ENCODE data around the gene RAP2A.

RAP2A gene

DNA sequence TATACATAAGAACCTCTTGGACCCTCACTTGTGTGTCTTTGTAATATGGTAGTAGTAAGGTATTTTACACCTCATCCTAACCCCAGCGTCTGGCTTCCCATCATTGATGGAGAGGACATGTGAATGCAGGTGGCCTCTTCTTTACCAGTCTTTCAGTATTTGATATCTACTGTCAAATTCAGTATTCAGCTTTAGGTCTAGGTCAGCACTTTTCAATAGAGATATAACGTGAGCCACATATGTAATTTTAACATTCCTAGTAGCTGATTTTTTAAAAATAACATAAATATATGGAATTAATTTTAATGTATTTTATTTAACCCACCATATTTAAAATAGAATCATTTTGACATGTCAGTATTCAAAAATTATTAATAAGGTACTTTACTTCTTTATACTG is 2.9 kb downstream of the RAP2A start:
- H3K4me3 ChIP-seq (ENCODE audit: low read depth, low read length) = no peak overlapping the region
- TF ChIP-seq, protein P1, sequence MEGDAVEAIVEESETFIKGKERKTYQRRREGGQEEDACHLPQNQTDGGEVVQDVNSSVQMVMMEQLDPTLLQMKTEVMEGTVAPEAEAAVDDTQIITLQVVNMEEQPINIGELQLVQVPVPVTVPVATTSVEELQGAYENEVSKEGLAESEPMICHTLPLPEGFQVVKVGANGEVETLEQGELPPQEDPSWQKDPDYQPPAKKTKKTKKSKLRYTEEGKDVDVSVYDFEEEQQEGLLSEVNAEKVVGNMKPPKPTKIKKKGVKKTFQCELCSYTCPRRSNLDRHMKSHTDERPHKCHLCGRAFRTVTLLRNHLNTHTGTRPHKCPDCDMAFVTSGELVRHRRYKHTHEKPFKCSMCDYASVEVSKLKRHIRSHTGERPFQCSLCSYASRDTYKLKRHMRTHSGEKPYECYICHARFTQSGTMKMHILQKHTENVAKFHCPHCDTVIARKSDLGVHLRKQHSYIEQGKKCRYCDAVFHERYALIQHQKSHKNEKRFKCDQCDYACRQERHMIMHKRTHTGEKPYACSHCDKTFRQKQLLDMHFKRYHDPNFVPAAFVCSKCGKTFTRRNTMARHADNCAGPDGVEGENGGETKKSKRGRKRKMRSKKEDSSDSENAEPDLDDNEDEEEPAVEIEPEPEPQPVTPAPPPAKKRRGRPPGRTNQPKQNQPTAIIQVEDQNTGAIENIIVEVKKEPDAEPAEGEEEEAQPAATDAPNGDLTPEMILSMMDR (IDR thresholded peaks at IDR 0.05; ENCODE audit: low read depth, low read length) = no peak

DNA sequence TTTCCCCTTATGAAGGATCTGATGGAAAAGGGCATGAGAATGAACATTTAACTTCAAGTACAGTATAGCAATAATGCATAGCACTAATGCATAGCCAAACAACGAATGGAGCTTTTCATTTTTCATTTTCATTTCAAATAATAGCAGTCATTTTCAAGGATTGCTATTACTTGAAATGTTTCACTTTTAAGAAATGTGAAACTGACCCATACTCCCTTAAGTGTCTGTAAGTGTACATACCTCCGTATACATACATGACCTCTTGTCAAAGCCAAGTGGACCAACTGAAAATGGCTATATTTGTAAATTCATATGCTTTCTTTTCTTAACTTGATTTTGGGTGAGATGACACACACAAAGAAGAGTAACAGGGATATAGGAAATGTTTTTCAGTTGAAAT is 3.8 kb downstream of the RAP2A start:
- no peak overlapping the region for H3K4me3 ChIP-seq (ENCODE audit: low read depth, low read length)
- TF ChIP-seq, protein P1 (IDR thresholded peaks at IDR 0.05; ENCODE audit: low read depth, low read length) = no peak

DNA sequence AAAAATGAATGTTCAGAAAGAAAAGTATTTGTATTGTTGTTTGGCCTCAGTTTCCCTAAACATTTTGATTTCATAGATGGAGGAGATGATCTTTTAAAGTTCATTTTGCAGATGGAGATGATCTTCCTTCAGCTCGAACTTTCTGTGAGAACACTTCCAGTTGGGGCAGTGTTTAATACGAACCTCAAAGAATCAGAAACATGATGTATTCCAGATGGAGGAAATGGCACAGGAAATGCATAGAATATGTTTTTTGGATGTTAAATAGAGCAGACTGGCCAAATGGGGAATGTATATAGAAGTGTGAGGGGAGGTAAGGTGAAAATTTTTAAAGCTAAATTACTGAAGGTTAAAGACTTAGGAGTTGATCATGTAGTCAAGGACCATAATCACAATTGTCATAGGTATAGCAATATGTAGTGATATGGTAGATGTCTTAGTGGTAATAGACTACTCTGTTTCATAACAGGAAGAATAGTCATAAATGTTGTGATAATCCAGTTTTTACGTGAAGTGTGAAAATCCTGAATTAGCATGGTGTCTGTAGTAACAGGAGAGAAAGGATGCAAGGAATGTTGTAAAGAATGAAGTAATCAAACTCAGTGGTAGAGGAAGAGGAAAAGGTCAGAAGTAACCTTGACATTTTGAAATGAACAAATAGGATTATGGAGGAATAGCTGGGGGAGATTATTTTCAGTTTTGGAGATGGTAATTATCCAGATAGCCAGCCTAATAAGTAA is 5.1 kb downstream of the RAP2A start:
- H3K4me3 ChIP-seq (ENCODE audit: low read depth, low read length) = no peak overlapping the region
- TF ChIP-seq, protein P1 (IDR thresholded peaks at IDR 0.05; ENCODE audit: low read depth, low read length) = no peak

DNA sequence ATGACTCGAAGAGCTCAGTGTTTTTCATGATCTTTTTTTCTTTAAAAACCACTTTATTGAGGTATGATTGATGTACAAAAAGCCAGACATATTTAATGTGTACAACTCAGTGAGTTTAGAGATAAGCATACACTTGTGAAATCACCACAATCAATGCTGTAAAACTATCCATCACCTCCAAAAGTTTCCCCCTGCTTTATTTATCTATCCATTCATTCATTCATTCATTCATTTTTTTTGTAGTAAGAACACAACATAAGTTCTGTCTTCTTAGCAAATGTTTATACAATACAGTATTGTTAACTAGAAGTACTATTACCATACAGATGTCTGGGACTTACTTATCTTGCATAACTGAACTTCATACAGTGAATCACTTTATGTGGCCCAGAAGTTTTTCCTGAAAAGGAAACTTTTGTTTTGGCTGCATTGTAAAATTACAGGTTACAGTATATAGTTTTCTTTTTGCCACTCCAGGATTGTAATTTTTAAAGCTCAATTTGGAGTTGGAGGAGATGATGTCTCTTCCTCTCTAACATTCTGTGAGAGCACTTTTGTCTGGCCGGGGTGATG is 6.7 kb downstream of the RAP2A start:
- no peak overlapping the region for H3K4me3 ChIP-seq (ENCODE audit: low read depth, low read length)
- TF ChIP-seq, protein P1 (IDR thresholded peaks at IDR 0.05; ENCODE audit: low read depth, low read length) = no peak

DNA sequence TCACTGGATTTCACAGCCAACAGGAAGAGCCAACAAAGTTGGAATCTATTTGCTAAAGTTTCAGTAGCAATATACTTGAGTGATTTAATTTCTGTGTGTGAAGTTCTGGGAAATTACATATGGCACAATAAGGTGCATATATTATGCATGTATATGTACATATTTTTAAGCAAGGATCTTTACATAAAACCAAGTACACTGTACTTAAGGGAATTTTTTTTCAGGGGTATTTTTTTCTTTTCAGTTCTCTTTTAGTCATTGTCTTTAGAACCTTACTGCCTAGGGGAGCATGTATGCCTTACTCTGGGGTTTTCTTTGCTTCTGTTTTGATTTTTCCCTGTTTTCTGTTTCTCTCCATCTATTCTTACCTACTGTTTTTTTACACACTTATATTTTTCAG is 7.4 kb downstream of the RAP2A start:
- H3K4me3 ChIP-seq (ENCODE audit: low read depth, low read length) = no peak overlapping the region
- TF ChIP-seq, protein P1 (IDR thresholded peaks at IDR 0.05; ENCODE audit: low read depth, low read length) = no peak

DNA sequence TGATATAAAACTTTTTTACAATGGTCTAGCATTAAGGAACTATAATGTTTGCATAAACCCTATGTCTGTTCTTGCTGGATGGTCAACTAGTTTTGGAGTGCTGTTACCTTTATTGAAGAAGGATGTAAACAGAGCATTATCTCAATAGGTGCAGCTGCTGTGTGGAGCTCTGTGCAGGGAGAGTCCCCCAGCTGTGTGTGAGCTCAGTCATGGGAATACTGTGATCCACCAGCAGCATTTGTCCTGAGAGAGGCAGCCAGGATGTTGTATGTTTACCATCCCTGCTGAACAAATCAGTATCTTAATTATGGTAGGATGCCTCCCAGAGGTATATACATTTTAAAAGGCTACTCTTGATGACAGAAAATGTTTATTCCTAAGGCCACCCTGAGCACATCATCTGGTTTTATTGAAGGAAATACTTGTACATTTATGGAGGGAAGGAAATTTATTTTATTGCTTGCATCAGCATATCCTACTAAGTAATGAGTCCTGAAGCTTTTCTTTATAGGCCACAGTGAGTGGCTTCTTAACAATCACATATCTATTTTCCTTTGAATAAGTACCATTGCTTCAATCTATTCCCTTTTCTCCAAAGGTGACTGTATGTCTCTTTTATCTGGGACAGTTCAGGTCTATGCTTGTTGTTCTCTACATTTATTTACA is 11.7 kb downstream of the RAP2A start:
- TF ChIP-seq, protein P1 (IDR thresholded peaks at IDR 0.05; ENCODE audit: low read depth, low read length) = no peak
- no peak overlapping the region for H3K4me3 ChIP-seq (ENCODE audit: low read depth, low read length)

DNA sequence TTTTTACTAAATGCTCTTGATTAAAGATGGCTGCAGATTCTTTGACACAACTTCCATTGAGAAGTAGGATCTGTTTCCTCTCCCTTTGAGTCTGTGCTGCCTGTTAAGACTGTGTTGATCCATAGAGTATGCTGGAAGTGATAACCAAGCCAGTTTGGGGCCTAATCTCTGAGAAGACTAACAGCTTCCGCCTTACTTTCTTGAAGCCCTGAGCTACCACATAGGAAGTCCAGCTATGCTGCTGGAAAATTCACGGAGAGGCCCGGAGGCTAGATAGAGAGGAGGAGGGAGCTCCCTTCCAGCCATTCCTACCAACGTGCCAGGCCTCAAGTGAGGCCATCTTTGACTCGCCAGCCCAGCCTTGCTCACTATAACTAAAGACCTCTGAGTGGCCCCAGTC is 12.5 kb downstream of the RAP2A start:
- TF ChIP-seq, protein P1 (IDR thresholded peaks at IDR 0.05; ENCODE audit: low read depth, low read length) = no peak
- H3K4me3 ChIP-seq (ENCODE audit: low read depth, low read length) = no peak overlapping the region

Measured in WI38 (cell line).